OCI-LY7 (cell line): Measurements from ENCODE around the gene IKZF1. TPM values are rescaled to one million over a fixed set of nuclear protein-coding genes. Genes with fewer than 3 reads are reported as not detected.

Experiments used
- BruUV-seq: library from RNA; stranded (reverse); fragments of 400-500 nt; replicated peaks from 2 replicates; lab custom pipeline; 2021; lab: Mats Ljungman, UMichigan
- CTCF ChIA-PET: fragments of 300-600 bp; sonication (Branson Sonifier 250); formaldehyde crosslinking; loops from one replicate; lab custom pipeline; 2022; ENCODE audit warnings: antibody characterized with exemption; ENCODE audit not compliant: unreplicated experiment; lab: Charles Lee
- POLR2A ChIA-PET: fragments of 300-600 bp; sonication (Branson Sonifier 250); formaldehyde crosslinking; loops from one replicate; lab custom pipeline; 2022; ENCODE audit warnings: antibody characterized with exemption; lab: Charles Lee
- DNase-seq: peaks from one replicate; pipeline ENCODE4 v3.0.0-alpha.2; 2015; ENCODE audit warnings: low spot score
- H2AFZ ChIP-seq: fragments of 200-600 bp; sonication (generic), shearing (Covaris generic); 2 replicates; pipeline ENCODE4 v1.6.1; 2014; ENCODE audit warnings: mild to moderate bottlenecking, antibody characterized with exemption, low read length, moderate library complexity
- H3K27ac ChIP-seq: fragments of 200-600 bp; sonication (generic); 2 replicates; pipeline ENCODE4 v1.5.1; 2014; ENCODE audit warnings: mixed run types, low read depth, mild to moderate bottlenecking, moderate library complexity, low read length, inconsistent platforms; ENCODE audit not compliant: poor library complexity, severe bottlenecking
- H3K36me3 ChIP-seq: fragments of 200-600 bp; sonication (generic); 2 replicates; pipeline ENCODE4 v1.6.1; 2014; ENCODE audit warnings: mild to moderate bottlenecking, antibody characterized with exemption, low read length, moderate library complexity, mixed read lengths; ENCODE audit not compliant: insufficient read depth
- H3K4me1 ChIP-seq: fragments of 200-600 bp; sonication (generic); 2 replicates; pipeline ENCODE4 v1.5.1; 2014; ENCODE audit warnings: mild to moderate bottlenecking, low read length; ENCODE audit not compliant: insufficient read depth, poor library complexity, severe bottlenecking
- H3K4me2 ChIP-seq: fragments of 200-600 bp; sonication (generic); 2 replicates; pipeline ENCODE4 v1.6.1; 2014; ENCODE audit warnings: mild to moderate bottlenecking, low read length
- H3K4me3 ChIP-seq: fragments of 200-600 bp; sonication (generic); 2 replicates; pipeline ENCODE4 v1.5.1; 2014; ENCODE audit warnings: mild to moderate bottlenecking, low read depth, low read length; ENCODE audit not compliant: poor library complexity, severe bottlenecking
- H3K79me2 ChIP-seq: fragments of 200-600 bp; sonication (generic); 2 replicates; pipeline ENCODE4 v1.6.1; 2016; ENCODE audit warnings: low read depth, mild to moderate bottlenecking, low read length, moderate library complexity, mixed read lengths; ENCODE audit not compliant: insufficient read depth
- H3K9me2 ChIP-seq: fragments of 200-600 bp; sonication (generic); 2 replicates; pipeline ENCODE4 v1.6.1; 2016; ENCODE audit warnings: mild to moderate bottlenecking, low read length, mixed read lengths; ENCODE audit not compliant: insufficient read depth
- H3K9me3 ChIP-seq: fragments of 200-600 bp; sonication (generic); 2 replicates; pipeline ENCODE4 v1.6.1; 2014; ENCODE audit warnings: mild to moderate bottlenecking, mixed run types, low read length, mixed read lengths
- H4K20me1 ChIP-seq: fragments of 200-600 bp; sonication (generic); 2 replicates; pipeline ENCODE4 v1.6.1; 2014; ENCODE audit warnings: mild to moderate bottlenecking, antibody characterized with exemption, low read length, moderate library complexity, mixed read lengths; ENCODE audit not compliant: insufficient read depth
- EZH2phosphoT487 ChIP-seq: fragments of 200-600 bp; sonication (generic); IDR thresholded peaks from 2 replicates; pipeline ENCODE4 v1.6.1; 2018; ENCODE audit warnings: low read depth, borderline replicate concordance, mild to moderate bottlenecking, mixed run types, antibody characterized with exemption, low read length, moderate library complexity, mixed read lengths
- intact Hi-C: fragments of 100-400 bp; cut with micrococcal nuclease; formaldehyde crosslinking; loops from one replicate; pipeline ENCODE4 v1.10.0; 2022; ENCODE audit not compliant: unreplicated experiment
- total RNA-seq, 2 experiments: library from RNA; depleted of rRNA in 1 of 2; stranded (reverse); fragments of >200 nt in 1 of 2; shearing (Covaris generic) in 1 of 2; gene quantifications; 2 replicates each; pipeline ENCODE4 v1.2.3, GENCODE V29; 2014 to 2022
- TF ChIP-seq, protein P1 (sequence below): fragments of 200-600 bp; sonication (generic); conservative IDR thresholded peaks from 2 replicates; pipeline ENCODE4 v1.5.1; 2014; ENCODE audit warnings: mild to moderate bottlenecking, antibody characterized with exemption, low read length, moderate library complexity, mixed read lengths

The IKZF1 gene
- total RNA-seq, 2 experiments from 2014 or later: 108 to 161 TPM

DNA sequence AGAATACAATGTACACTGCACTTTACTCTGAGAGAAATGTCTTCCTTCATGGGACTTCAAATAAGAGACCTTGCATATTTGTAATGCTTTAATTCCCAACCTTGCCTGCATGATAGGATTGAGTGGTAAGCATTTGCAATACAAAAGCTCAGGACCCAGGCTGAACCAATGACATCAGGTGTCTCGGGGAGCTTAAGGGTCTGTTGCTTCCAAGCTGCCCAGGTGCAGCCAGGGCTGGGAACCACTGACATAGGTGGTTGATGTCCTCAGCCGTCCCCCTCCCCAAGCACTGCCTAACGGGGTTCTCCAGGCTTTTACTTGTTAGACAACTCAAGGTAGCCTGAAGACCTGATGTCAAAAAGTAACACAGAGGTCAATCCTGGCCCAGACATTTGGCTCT lies 116.5 kb downstream of the IKZF1 start:
- DNase-seq: no peak
- Histone ChIP-seq H3K9me3 (no peaks in the 10 kb centered on the region), H3K9me2 (no peaks in the 10 kb centered on the region), H3K27ac (no peak overlapping the region), H2AFZ (no peak overlapping the region), H3K4me2 (no peak overlapping the region), H3K4me1 (peaks cover 19% of the 10 kb centered on the region), H3K79me2 (no peaks in the 10 kb centered on the region), H3K36me3 (no peaks in the 10 kb centered on the region), H4K20me1 (no peaks in the 10 kb centered on the region), H3K4me3 (no peak overlapping the region)
- intact Hi-C loops: no loop called here
- CTCF ChIA-PET: interaction anchor here (1.5 kb wide), 1 partner anchor 54 kb away, joined by 3 read pairs; no protein-coding TSS in a partner anchor
- TF ChIP-seq, protein P1, sequence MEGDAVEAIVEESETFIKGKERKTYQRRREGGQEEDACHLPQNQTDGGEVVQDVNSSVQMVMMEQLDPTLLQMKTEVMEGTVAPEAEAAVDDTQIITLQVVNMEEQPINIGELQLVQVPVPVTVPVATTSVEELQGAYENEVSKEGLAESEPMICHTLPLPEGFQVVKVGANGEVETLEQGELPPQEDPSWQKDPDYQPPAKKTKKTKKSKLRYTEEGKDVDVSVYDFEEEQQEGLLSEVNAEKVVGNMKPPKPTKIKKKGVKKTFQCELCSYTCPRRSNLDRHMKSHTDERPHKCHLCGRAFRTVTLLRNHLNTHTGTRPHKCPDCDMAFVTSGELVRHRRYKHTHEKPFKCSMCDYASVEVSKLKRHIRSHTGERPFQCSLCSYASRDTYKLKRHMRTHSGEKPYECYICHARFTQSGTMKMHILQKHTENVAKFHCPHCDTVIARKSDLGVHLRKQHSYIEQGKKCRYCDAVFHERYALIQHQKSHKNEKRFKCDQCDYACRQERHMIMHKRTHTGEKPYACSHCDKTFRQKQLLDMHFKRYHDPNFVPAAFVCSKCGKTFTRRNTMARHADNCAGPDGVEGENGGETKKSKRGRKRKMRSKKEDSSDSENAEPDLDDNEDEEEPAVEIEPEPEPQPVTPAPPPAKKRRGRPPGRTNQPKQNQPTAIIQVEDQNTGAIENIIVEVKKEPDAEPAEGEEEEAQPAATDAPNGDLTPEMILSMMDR: no peak
- no peak for TF ChIP-seq EZH2phosphoT487
- POLR2A ChIA-PET: interaction anchor here (0.7 to 2.8 kb wide), 6 partner anchors 12 to 790 kb away, joined by 3 to 8 read pairs (median 3); no protein-coding TSS in a partner anchor
- no TSS peak for BruUV-seq

GRCh38 chr7:50422858-50423257 lies 118.3 kb downstream of the IKZF1 start:
- H3K27ac ChIP-seq: no peak overlapping the region
- POLR2A ChIA-PET: interaction anchor here (0.6 kb wide), 2 partner anchors 27 to 446 kb away, joined by 3 read pairs; partner anchors contain the start of gene FIGNL1

DNA sequence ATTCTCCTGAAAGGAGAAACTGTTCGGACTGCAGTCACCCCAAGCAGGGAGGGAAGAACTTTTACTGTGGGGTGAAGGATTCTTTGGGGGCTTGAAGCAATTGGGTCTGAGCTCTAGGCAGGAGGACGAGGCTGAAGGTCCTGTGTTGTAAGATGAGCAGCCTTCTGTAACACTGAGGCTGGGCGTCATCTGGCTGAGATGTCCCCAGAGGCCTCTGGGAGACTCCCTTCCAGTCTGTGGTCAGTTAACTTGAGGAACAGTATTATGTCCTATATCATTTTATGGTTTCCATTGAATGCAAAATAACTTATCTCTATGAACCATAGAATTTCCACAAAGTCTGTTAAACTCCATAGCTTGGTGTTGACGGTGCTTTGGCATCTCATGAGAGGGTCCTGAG lies 119.3 kb downstream of the IKZF1 start:
- Histone ChIP-seq H3K4me3 (no peak overlapping the region), H3K27ac (no peak overlapping the region), H3K36me3 (no peaks in the 10 kb centered on the region), H4K20me1 (no peaks in the 10 kb centered on the region), H3K9me3 (no peaks in the 10 kb centered on the region), H2AFZ (no peak overlapping the region), H3K79me2 (no peaks in the 10 kb centered on the region), H3K4me2 (no peak overlapping the region), H3K4me1 (no peaks in the 10 kb centered on the region), H3K9me2 (no peaks in the 10 kb centered on the region)
- CTCF ChIA-PET: interaction anchor here (1.5 kb wide), 1 partner anchor 26 kb away, joined by 4 read pairs; the partner anchor contains the start of gene FIGNL1
- POLR2A ChIA-PET: interaction anchor here (0.6 to 1.6 kb wide), 4 partner anchors 9 to 461 kb away, joined by 3 to 5 read pairs (median 3); no protein-coding TSS in a partner anchor
- TF ChIP-seq EZH2phosphoT487: no peak
- TF ChIP-seq, protein P1: no peak
- no TSS peak for BruUV-seq
- no peak for DNase-seq
- intact Hi-C loops: no loop called here

More at GRCh38 chr7:50422858-50423257, 118.3 kb downstream of the IKZF1 start:
- no TSS peak for BruUV-seq
- no peak for DNase-seq
- Histone ChIP-seq H3K79me2 (no peaks in the 10 kb centered on the region), H3K9me3 (no peaks in the 10 kb centered on the region), H3K36me3 (no peaks in the 10 kb centered on the region), H3K9me2 (no peaks in the 10 kb centered on the region), H2AFZ (no peak overlapping the region), H4K20me1 (no peaks in the 10 kb centered on the region), H3K4me1 (peaks cover 1% of the 10 kb centered on the region), H3K4me3 (no peak overlapping the region), H3K4me2 (no peak overlapping the region)
- intact Hi-C loops: no loop called here
- CTCF ChIA-PET: no interaction called here
- no peak for TF ChIP-seq EZH2phosphoT487
- TF ChIP-seq, protein P1: no peak
